Measurements from ENCODE around the gene GLO1. TPM values are rescaled to one million over a fixed set of nuclear protein-coding genes. Genes with fewer than 3 reads are reported as not detected.

The GLO1 gene
- total RNA-seq, 1 donor from 2014 or later: 95.0 TPM

GRCh38 chr6:38637756-38638155, 65.2 kb downstream of the GLO1 start:
- TF ChIP-seq, protein P1, sequence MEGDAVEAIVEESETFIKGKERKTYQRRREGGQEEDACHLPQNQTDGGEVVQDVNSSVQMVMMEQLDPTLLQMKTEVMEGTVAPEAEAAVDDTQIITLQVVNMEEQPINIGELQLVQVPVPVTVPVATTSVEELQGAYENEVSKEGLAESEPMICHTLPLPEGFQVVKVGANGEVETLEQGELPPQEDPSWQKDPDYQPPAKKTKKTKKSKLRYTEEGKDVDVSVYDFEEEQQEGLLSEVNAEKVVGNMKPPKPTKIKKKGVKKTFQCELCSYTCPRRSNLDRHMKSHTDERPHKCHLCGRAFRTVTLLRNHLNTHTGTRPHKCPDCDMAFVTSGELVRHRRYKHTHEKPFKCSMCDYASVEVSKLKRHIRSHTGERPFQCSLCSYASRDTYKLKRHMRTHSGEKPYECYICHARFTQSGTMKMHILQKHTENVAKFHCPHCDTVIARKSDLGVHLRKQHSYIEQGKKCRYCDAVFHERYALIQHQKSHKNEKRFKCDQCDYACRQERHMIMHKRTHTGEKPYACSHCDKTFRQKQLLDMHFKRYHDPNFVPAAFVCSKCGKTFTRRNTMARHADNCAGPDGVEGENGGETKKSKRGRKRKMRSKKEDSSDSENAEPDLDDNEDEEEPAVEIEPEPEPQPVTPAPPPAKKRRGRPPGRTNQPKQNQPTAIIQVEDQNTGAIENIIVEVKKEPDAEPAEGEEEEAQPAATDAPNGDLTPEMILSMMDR (IDR thresholded peaks at IDR 0.05; ENCODE audit: insufficient read depth, low read length, severe bottlenecking): no peak
- no peaks in the 10 kb centered on the region for H3K27me3 ChIP-seq (ENCODE audit: control insufficient read depth, insufficient read depth, low read length)
- FAIRE-seq: no peak
- H3K36me3 ChIP-seq (ENCODE audit: control insufficient read depth, insufficient read depth, low read length): no peaks in the 10 kb centered on the region
- H3K4me3 ChIP-seq (ENCODE audit: low read depth, low read length): no peak overlapping the region
- no peak for DNase-seq (ENCODE audit: low read depth)

DNA sequence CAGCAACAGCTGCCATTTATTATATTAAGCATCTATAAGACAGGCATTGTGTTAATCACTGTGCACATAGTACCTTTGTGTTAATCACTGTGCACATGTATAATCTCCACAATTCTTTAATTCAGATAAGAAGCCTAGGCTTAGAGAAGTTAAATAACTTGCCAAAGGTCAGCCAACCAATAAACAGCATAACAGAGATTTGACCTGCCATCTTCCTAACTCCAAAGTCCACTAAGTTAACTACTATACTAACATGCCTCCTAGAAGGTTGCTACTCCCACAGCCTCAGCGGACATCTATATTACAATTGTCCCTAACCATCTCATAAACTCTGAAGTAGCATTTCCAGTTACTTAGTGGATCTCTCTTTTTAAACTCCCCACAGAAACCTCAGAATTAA, 66.9 kb downstream of the GLO1 start:
- DNase-seq (ENCODE audit: low read depth) (no peak), FAIRE-seq (no peak)
- Histone ChIP-seq H3K27me3 (ENCODE audit: control insufficient read depth, insufficient read depth, low read length) (no peaks in the 10 kb centered on the region), H3K4me3 (ENCODE audit: low read depth, low read length) (no peak overlapping the region), H3K36me3 (ENCODE audit: control insufficient read depth, insufficient read depth, low read length) (no peaks in the 10 kb centered on the region)
- TF ChIP-seq, protein P1 (IDR thresholded peaks at IDR 0.05; ENCODE audit: insufficient read depth, low read length, severe bottlenecking): no peak

- H3K36me3 ChIP-seq (ENCODE audit: control insufficient read depth, insufficient read depth, low read length): no peaks in the 10 kb centered on the region
- no peak overlapping the region for H3K4me3 ChIP-seq (ENCODE audit: low read depth, low read length)
- FAIRE-seq (no peak), DNase-seq (ENCODE audit: low read depth) (no peak)
- TF ChIP-seq, protein P1 (IDR thresholded peaks at IDR 0.05; ENCODE audit: insufficient read depth, low read length, severe bottlenecking): no peak
- no peaks in the 10 kb centered on the region for H3K27me3 ChIP-seq (ENCODE audit: control insufficient read depth, insufficient read depth, low read length)
Measured at GRCh38 chr6:38634518-38634917, 68.4 kb downstream of the GLO1 start.

- Histone ChIP-seq H3K27me3 (ENCODE audit: control insufficient read depth, insufficient read depth, low read length) (no peaks in the 10 kb centered on the region), H3K4me3 (ENCODE audit: low read depth, low read length) (no peak overlapping the region), H3K36me3 (ENCODE audit: control insufficient read depth, insufficient read depth, low read length) (no peaks in the 10 kb centered on the region)
- TF ChIP-seq, protein P1 (IDR thresholded peaks at IDR 0.05; ENCODE audit: insufficient read depth, low read length, severe bottlenecking): no peak
- FAIRE-seq: no peak
- DNase-seq (ENCODE audit: low read depth): no peak
Measured at GRCh38 chr6:38632490-38632889, 70.5 kb downstream of the GLO1 start.

GRCh38 chr6:38631186-38631783, 71.7 kb downstream of the GLO1 start:
- FAIRE-seq: no peak
- no peak overlapping the region for H3K4me3 ChIP-seq (ENCODE audit: low read depth, low read length)
- TF ChIP-seq, protein P1 (IDR thresholded peaks at IDR 0.05; ENCODE audit: insufficient read depth, low read length, severe bottlenecking): no peak

More at GRCh38 chr6:38631186-38631783, 71.7 kb downstream of the GLO1 start:
- no peak for DNase-seq (ENCODE audit: low read depth)
- Histone ChIP-seq H3K27me3 (ENCODE audit: control insufficient read depth, insufficient read depth, low read length) (no peaks in the 10 kb centered on the region), H3K36me3 (ENCODE audit: control insufficient read depth, insufficient read depth, low read length) (no peaks in the 10 kb centered on the region)

Other genes with a start within 250 kb of the GLO1 start
- 4.5 and 9.6 TPM in 2 replicates for gene BTBD9, start 63.2 kb downstream of the GLO1 start, total RNA-seq
- not detected in 2 replicates for gene DNAH8, start 12.2 kb upstream of the GLO1 start, total RNA-seq

Measured in bronchial epithelial cell (primary cell).